ENCODE measurements around the gene PLCG2. TPM values are rescaled to one million over a fixed set of nuclear protein-coding genes. Genes with fewer than 3 reads are reported as not detected.

Gene PLCG2
- total and polyA plus RNA-seq, 2 of the 8 experiments (the other 6 are each of a cell fraction or from before 2014, with no cell fraction given): 6.1 to 6.9 TPM

DNA sequence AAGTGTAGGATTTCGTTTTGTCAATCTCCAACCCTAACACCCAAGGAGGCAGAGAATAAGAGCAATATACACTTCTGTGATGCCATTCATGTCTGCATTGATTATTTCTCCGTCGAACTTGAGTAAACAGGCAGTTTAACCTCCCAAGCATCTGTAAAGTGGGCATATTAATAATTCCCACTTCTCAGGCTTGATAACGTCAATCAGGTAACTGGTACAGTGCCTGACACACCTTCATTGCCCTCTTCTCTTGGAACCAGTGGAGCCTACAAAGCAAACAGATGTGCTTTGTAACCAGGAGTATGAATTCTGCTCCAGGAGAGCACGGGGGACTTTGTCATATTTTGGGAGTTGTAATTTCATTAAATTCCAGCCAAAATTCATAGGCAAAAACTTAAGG, 32.5 kb upstream of the PLCG2 start (continued):
- TF ChIP-seq BRCA1 (IDR thresholded peaks at IDR 0.05; ENCODE audit: low read depth, low read length): no peak
